ENCODE data around the gene LMO1.

GRCh38 chr11:8289492-8289918 is 25.8 kb upstream of the LMO1 start:
- TF ChIP-seq ZC3H10 (CRISPR knock-in tag; IDR thresholded peaks at IDR 0.05) (no peak), PPARA (CRISPR knock-in tag; IDR thresholded peaks at IDR 0.05; ENCODE audit: borderline replicate concordance) (no peak), POU6F1 (CRISPR knock-in tag; IDR thresholded peaks at IDR 0.05; ENCODE audit: borderline replicate concordance, low read depth) (no peak), CREB5 (CRISPR knock-in tag; IDR thresholded peaks at IDR 0.05; ENCODE audit: low read depth) (no peak), ZFP30 (CRISPR knock-in tag; IDR thresholded peaks at IDR 0.05) (no peak), GLIS3 (CRISPR knock-in tag; IDR thresholded peaks at IDR 0.05) (no peak), RARB (CRISPR knock-in tag; IDR thresholded peaks at IDR 0.05) (no peak), ESRRG (CRISPR knock-in tag; IDR thresholded peaks at IDR 0.05) (no peak), ZFP3 (CRISPR knock-in tag; IDR thresholded peaks at IDR 0.05) (no peak)
- TF ChIP-seq, protein P1, sequence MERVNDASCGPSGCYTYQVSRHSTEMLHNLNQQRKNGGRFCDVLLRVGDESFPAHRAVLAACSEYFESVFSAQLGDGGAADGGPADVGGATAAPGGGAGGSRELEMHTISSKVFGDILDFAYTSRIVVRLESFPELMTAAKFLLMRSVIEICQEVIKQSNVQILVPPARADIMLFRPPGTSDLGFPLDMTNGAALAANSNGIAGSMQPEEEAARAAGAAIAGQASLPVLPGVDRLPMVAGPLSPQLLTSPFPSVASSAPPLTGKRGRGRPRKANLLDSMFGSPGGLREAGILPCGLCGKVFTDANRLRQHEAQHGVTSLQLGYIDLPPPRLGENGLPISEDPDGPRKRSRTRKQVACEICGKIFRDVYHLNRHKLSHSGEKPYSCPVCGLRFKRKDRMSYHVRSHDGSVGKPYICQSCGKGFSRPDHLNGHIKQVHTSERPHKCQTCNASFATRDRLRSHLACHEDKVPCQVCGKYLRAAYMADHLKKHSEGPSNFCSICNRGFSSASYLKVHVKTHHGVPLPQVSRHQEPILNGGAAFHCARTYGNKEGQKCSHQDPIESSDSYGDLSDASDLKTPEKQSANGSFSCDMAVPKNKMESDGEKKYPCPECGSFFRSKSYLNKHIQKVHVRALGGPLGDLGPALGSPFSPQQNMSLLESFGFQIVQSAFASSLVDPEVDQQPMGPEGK (CRISPR knock-in tag; IDR thresholded peaks at IDR 0.05; ENCODE audit: borderline replicate concordance), result no peak

Data from SK-N-SH treated with all-trans-retinoic acid at 6 μM for 48 hours (cell line).